Measurements from ENCODE around the gene CDIP1. TPM values are rescaled to one million over a fixed set of nuclear protein-coding genes. Genes with fewer than 3 reads are reported as not detected.

CDIP1 gene
- total and polyA plus RNA-seq, 2 experiments from 2014 or later: 39.2 to 57.6 TPM

DNA sequence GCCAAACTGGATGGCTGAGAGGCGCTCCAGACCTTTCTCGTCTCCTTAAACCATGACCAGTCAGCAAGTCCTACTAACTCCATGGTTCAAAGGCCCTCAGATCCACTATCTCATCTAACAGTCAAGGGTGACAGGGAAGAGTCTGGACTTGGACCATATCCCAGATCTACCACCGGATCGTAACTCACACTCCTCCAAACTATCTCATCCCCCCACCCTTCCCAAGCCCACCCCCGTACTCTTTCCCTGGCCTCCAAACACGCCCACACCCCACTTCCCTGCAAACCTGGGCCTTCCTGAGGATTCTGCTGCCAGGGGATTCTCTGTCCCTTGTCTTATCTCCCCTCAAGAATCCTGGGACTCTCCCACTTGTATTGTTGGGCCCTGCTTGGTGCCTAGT, 5.1 kb downstream of the CDIP1 start:
- no peak overlapping the region for H3K4me3 Mint-ChIP-seq
- Histone ChIP-seq H3K27ac (ENCODE audit: low read depth) (no peak overlapping the region), H3K4me1 (ENCODE audit: insufficient read depth) (peaks cover 24% of the 10 kb centered on the region; the same call in 1 of the 2 replicates), H3K79me2 (replicated peaks; ENCODE audit: insufficient read depth) (peaks cover 65% of the 10 kb centered on the region), H3F3A (replicated peaks; ENCODE audit: low read depth) (0 out of 2 replicates have a peak, but pooled peaks cover 17% of the 10 kb centered on the region), H3K36me3 (ENCODE audit: insufficient read depth) (no peaks in the 10 kb centered on the region; the same call in none of the 2 replicates), H3K27me3 (ENCODE audit: insufficient read depth) (no peaks in the 10 kb centered on the region), H4K20me1 (replicated peaks; ENCODE audit: insufficient read depth) (peaks cover 13% of the 10 kb centered on the region), H3K9me2 (ENCODE audit: insufficient read depth) (no peaks in the 10 kb centered on the region), H3K4me3 (no peak overlapping the region), H3K4me2 (no peak overlapping the region), H2AFZ (no peak overlapping the region)
- H3K27me3 Mint-ChIP-seq (ENCODE audit: insufficient read depth, low read depth, poor library complexity): peaks cover 19% of the 10 kb centered on the region
- peaks cover 36% of the 10 kb centered on the region for H3K36me3 Mint-ChIP-seq (ENCODE audit: low read depth)
- no peak overlapping the region for H3K27ac Mint-ChIP-seq
- DNase-seq (ENCODE audit: low spot score) (no peak), ATAC-seq (no peak)
- peaks cover 44% of the 10 kb centered on the region for H3K4me1 Mint-ChIP-seq
- TF ChIP-seq, protein P1, sequence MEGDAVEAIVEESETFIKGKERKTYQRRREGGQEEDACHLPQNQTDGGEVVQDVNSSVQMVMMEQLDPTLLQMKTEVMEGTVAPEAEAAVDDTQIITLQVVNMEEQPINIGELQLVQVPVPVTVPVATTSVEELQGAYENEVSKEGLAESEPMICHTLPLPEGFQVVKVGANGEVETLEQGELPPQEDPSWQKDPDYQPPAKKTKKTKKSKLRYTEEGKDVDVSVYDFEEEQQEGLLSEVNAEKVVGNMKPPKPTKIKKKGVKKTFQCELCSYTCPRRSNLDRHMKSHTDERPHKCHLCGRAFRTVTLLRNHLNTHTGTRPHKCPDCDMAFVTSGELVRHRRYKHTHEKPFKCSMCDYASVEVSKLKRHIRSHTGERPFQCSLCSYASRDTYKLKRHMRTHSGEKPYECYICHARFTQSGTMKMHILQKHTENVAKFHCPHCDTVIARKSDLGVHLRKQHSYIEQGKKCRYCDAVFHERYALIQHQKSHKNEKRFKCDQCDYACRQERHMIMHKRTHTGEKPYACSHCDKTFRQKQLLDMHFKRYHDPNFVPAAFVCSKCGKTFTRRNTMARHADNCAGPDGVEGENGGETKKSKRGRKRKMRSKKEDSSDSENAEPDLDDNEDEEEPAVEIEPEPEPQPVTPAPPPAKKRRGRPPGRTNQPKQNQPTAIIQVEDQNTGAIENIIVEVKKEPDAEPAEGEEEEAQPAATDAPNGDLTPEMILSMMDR (conservative IDR thresholded peaks at IDR 0.05; ENCODE audit: low read depth in 2 of 2): no peak
- TF ChIP-seq, protein P2, sequence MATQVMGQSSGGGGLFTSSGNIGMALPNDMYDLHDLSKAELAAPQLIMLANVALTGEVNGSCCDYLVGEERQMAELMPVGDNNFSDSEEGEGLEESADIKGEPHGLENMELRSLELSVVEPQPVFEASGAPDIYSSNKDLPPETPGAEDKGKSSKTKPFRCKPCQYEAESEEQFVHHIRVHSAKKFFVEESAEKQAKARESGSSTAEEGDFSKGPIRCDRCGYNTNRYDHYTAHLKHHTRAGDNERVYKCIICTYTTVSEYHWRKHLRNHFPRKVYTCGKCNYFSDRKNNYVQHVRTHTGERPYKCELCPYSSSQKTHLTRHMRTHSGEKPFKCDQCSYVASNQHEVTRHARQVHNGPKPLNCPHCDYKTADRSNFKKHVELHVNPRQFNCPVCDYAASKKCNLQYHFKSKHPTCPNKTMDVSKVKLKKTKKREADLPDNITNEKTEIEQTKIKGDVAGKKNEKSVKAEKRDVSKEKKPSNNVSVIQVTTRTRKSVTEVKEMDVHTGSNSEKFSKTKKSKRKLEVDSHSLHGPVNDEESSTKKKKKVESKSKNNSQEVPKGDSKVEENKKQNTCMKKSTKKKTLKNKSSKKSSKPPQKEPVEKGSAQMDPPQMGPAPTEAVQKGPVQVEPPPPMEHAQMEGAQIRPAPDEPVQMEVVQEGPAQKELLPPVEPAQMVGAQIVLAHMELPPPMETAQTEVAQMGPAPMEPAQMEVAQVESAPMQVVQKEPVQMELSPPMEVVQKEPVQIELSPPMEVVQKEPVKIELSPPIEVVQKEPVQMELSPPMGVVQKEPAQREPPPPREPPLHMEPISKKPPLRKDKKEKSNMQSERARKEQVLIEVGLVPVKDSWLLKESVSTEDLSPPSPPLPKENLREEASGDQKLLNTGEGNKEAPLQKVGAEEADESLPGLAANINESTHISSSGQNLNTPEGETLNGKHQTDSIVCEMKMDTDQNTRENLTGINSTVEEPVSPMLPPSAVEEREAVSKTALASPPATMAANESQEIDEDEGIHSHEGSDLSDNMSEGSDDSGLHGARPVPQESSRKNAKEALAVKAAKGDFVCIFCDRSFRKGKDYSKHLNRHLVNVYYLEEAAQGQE (IDR thresholded peaks at IDR 0.05; ENCODE audit: unreplicated experiment): no peak
- no peaks in the 10 kb centered on the region; the same call in 2 of the 3 replicates for H3K9me3 Mint-ChIP-seq

DNA sequence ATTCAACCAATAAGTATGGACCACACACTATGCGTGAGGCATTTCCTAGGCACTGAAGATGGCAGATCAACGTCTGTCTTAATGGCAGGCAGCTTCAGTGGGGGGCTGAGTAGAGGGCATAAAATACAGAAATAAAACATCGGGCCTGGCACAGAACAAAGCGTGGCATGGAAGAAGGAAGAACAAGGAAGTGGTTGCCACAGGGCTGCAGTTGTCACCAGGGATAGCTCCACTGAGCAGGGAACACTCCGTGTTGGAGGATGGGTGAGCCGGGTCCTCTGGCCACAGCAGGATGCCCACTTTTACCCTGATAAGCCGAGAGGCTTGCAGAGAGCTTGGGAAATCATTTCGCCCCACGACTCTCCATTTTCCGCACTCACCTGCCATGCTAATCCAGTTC, 6.3 kb downstream of the CDIP1 start:
- Mint-ChIP-seq H3K36me3 (ENCODE audit: low read depth) (peaks cover 34% of the 10 kb centered on the region), H3K4me3 (no peak overlapping the region), H3K27me3 (ENCODE audit: insufficient read depth, low read depth, poor library complexity) (peaks cover 19% of the 10 kb centered on the region), H3K27ac (peak overlapping the region; percentile 9; the same call in 1 of the 2 replicates), H3K9me3 (no peaks in the 10 kb centered on the region; the same call in 2 of the 3 replicates), H3K4me1 (peaks cover 42% of the 10 kb centered on the region)
- Histone ChIP-seq H2AFZ (no peak overlapping the region), H3F3A (replicated peaks; ENCODE audit: low read depth) (0 out of 2 replicates have a peak, but pooled peaks cover 17% of the 10 kb centered on the region), H3K4me2 (no peak overlapping the region), H3K79me2 (replicated peaks; ENCODE audit: insufficient read depth) (peaks cover 68% of the 10 kb centered on the region), H3K27me3 (ENCODE audit: insufficient read depth) (no peaks in the 10 kb centered on the region), H3K27ac (ENCODE audit: low read depth) (no peak overlapping the region), H3K4me3 (no peak overlapping the region), H3K36me3 (ENCODE audit: insufficient read depth) (no peaks in the 10 kb centered on the region; the same call in none of the 2 replicates), H3K4me1 (ENCODE audit: insufficient read depth) (peaks cover 24% of the 10 kb centered on the region; the same call in 1 of the 2 replicates), H4K20me1 (replicated peaks; ENCODE audit: insufficient read depth) (peaks cover 13% of the 10 kb centered on the region), H3K9me2 (ENCODE audit: insufficient read depth) (no peaks in the 10 kb centered on the region)
- ATAC-seq: no peak
- DNase-seq (ENCODE audit: low spot score): no peak
- TF ChIP-seq CREB1 (CRISPR knock-in tag; IDR thresholded peaks at IDR 0.05; ENCODE audit: low read depth) (no peak), EZH2phosphoT487 (IDR thresholded peaks at IDR 0.05; ENCODE audit: unreplicated experiment) (no peak), JUNB (IDR thresholded peaks at IDR 0.05; ENCODE audit: unreplicated experiment) (no peak)
- TF ChIP-seq, protein P3, sequence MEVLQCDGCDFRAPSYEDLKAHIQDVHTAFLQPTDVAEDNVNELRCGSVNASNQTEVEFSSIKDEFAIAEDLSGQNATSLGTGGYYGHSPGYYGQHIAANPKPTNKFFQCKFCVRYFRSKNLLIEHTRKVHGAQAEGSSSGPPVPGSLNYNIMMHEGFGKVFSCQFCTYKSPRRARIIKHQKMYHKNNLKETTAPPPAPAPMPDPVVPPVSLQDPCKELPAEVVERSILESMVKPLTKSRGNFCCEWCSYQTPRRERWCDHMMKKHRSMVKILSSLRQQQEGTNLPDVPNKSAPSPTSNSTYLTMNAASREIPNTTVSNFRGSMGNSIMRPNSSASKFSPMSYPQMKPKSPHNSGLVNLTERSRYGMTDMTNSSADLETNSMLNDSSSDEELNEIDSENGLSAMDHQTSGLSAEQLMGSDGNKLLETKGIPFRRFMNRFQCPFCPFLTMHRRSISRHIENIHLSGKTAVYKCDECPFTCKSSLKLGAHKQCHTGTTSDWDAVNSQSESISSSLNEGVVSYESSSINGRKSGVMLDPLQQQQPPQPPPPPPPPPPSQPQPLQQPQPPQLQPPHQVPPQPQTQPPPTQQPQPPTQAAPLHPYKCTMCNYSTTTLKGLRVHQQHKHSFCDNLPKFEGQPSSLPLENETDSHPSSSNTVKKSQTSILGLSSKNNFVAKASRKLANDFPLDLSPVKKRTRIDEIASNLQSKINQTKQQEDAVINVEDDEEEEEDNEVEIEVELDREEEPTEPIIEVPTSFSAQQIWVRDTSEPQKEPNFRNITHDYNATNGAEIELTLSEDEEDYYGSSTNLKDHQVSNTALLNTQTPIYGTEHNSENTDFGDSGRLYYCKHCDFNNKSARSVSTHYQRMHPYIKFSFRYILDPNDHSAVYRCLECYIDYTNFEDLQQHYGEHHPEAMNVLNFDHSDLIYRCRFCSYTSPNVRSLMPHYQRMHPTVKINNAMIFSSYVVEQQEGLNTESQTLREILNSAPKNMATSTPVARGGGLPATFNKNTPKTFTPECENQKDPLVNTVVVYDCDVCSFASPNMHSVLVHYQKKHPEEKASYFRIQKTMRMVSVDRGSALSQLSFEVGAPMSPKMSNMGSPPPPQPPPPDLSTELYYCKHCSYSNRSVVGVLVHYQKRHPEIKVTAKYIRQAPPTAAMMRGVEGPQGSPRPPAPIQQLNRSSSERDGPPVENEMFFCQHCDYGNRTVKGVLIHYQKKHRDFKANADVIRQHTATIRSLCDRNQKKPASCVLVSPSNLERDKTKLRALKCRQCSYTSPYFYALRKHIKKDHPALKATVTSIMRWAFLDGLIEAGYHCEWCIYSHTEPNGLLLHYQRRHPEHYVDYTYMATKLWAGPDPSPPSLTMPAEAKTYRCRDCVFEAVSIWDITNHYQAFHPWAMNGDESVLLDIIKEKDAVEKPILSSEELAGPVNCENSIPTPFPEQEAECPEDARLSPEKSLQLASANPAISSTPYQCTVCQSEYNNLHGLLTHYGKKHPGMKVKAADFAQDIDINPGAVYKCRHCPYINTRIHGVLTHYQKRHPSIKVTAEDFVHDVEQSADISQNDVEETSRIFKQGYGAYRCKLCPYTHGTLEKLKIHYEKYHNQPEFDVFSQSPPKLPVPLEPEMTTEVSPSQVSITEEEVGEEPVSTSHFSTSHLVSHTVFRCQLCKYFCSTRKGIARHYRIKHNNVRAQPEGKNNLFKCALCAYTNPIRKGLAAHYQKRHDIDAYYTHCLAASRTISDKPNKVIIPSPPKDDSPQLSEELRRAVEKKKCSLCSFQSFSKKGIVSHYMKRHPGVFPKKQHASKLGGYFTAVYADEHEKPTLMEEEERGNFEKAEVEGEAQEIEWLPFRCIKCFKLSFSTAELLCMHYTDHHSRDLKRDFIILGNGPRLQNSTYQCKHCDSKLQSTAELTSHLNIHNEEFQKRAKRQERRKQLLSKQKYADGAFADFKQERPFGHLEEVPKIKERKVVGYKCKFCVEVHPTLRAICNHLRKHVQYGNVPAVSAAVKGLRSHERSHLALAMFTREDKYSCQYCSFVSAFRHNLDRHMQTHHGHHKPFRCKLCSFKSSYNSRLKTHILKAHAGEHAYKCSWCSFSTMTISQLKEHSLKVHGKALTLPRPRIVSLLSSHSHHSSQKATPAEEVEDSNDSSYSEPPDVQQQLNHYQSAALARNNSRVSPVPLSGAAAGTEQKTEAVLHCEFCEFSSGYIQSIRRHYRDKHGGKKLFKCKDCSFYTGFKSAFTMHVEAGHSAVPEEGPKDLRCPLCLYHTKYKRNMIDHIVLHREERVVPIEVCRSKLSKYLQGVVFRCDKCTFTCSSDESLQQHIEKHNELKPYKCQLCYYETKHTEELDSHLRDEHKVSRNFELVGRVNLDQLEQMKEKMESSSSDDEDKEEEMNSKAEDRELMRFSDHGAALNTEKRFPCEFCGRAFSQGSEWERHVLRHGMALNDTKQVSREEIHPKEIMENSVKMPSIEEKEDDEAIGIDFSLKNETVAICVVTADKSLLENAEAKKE (CRISPR knock-in tag; IDR thresholded peaks at IDR 0.05): no peak
- TF ChIP-seq, protein P1 (conservative IDR thresholded peaks at IDR 0.05; ENCODE audit: low read depth in 2 of 2): no peak
